Limb (tissue), 2 donors: ENCODE results near the gene TASP1.
"Not testable (repeated sequence)": the region's sequence is repeated elsewhere in the genome, so short reads cannot be mapped to it uniquely, and the experiment has no call there.

ENCODE experiments used
- DNase-seq, 2 donors: peaks; one replicate each; pipeline ENCODE4 v3.0.0-alpha.2; 2016; ENCODE audit errors: extremely low spot score in 2 of 2

Gene TASP1

GRCh38 chr20:13494019-13494418 is 144.7 kb downstream of the TASP1 start:
- DNase-seq: no peak

GRCh38 chr20:13493143-13493542 is 145.6 kb downstream of the TASP1 start:
- DNase-seq: no peak

- DNase-seq: peak in 1 of 2 donors; percentile 73
Observed at GRCh38 chr20:13492001-13492481, 146.7 kb downstream of the TASP1 start.

GRCh38 chr20:13487202-13487601 is 151.5 kb downstream of the TASP1 start:
- DNase-seq: no peak

GRCh38 chr20:13486694-13487093 is 152.0 kb downstream of the TASP1 start:
- DNase-seq: no peak

GRCh38 chr20:13485576-13485975 is 153.2 kb downstream of the TASP1 start:
- DNase-seq: no peak

GRCh38 chr20:13485019-13485418 is 153.7 kb downstream of the TASP1 start:
- DNase-seq: not testable (repeated sequence)

- DNase-seq: not testable (repeated sequence)
Observed at GRCh38 chr20:13483472-13483871, 155.3 kb downstream of the TASP1 start.

GRCh38 chr20:13478366-13478765 is 160.4 kb downstream of the TASP1 start:
- DNase-seq: no peak

GRCh38 chr20:13474467-13474866 is 164.3 kb downstream of the TASP1 start:
- DNase-seq: no peak

- no peak for DNase-seq
Observed at GRCh38 chr20:13469262-13469661, 169.5 kb downstream of the TASP1 start.

- DNase-seq: no peak
Observed at GRCh38 chr20:13468166-13468565, 170.6 kb downstream of the TASP1 start.

GRCh38 chr20:13464702-13465101 is 174.0 kb downstream of the TASP1 start:
- DNase-seq: no peak

GRCh38 chr20:13461849-13462458 is 176.8 kb downstream of the TASP1 start:
- DNase-seq: no peak

GRCh38 chr20:13458860-13459451 is 179.8 kb downstream of the TASP1 start:
- no peak for DNase-seq

- DNase-seq: no peak
Observed at GRCh38 chr20:13457487-13457886, 181.2 kb downstream of the TASP1 start.

- no peak for DNase-seq
Observed at GRCh38 chr20:13455713-13456112, 183.0 kb downstream of the TASP1 start.

GRCh38 chr20:13453367-13453766 is 185.4 kb downstream of the TASP1 start:
- no peak for DNase-seq

GRCh38 chr20:13452470-13453124 is 186.1 kb downstream of the TASP1 start:
- DNase-seq: no peak

- no peak for DNase-seq
Observed at GRCh38 chr20:13449868-13450434, 188.8 kb downstream of the TASP1 start.

GRCh38 chr20:13447385-13448180 is 191.1 kb downstream of the TASP1 start:
- no peak for DNase-seq

GRCh38 chr20:13443690-13444089 is 195.0 kb downstream of the TASP1 start:
- no peak for DNase-seq
